Right ventricle myocardium inferior (tissue), 1 donor: Measurements from ENCODE around the gene KCNQ2. TPM values are rescaled to one million over a fixed set of nuclear protein-coding genes. Genes with fewer than 3 reads are reported as not detected.

Experiments
- ATAC-seq: fragments of 200-7000 bp; cut with Tn5 transposase; one replicate; pipeline ENCODE4 v1.9.1; 2020; ENCODE audit warnings: mild to moderate bottlenecking, moderate library complexity
- DNase-seq: peaks from one replicate; pipeline ENCODE4 v3.0.0; 2021; ENCODE audit errors: missing footprints
- intact Hi-C: fragments of 100-400 bp; cut with DNase I; formaldehyde crosslinking; loops from one replicate; pipeline ENCODE4 v1.11.0; 2022
- total RNA-seq: library from RNA; stranded (reverse); fragmentation: NEBNext Ultra II Directional; extraction: Animal tissue kit (Norgen Biotek cat#: 25700); gene quantifications from one replicate; pipeline ENCODE4 v1.2.1, GENCODE V29; 2021
- donor health status: DM: no; HTN: yes; CAD: no; lungs with severe emphysema.

The KCNQ2 gene
- total RNA-seq, 1 donor from 2014 or later: 1.8 TPM

DNA sequence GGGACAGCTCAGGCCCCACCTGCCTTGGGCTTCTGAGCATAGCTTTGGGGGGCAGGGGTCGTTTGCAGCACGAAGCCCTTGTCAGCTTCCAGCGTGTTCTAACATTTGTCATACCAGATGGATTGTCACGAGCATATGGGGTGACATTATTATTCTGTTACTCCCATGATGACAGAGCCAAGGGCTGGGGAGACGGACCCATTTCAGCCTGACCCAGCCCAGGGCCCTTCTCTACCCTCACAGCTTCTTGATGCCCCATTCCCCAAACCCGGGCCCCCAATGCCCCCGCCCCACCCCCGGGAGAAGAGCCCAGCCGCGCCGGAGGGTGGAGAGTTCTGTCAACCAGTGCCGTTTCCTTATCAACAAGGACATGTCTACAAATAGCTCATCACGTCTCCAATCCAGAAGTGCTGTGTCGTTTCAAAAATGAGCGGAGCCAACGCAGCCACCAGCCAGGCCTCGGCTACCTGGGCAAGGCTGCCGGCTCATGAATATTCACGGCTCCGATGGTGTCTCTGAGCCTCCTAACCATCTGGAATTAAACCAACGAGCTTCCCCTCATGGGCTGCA lies 101.8 kb downstream of the KCNQ2 start:
- intact Hi-C loops: no loop called here
- ATAC-seq: peak; percentile 69
- no peak for DNase-seq

DNA sequence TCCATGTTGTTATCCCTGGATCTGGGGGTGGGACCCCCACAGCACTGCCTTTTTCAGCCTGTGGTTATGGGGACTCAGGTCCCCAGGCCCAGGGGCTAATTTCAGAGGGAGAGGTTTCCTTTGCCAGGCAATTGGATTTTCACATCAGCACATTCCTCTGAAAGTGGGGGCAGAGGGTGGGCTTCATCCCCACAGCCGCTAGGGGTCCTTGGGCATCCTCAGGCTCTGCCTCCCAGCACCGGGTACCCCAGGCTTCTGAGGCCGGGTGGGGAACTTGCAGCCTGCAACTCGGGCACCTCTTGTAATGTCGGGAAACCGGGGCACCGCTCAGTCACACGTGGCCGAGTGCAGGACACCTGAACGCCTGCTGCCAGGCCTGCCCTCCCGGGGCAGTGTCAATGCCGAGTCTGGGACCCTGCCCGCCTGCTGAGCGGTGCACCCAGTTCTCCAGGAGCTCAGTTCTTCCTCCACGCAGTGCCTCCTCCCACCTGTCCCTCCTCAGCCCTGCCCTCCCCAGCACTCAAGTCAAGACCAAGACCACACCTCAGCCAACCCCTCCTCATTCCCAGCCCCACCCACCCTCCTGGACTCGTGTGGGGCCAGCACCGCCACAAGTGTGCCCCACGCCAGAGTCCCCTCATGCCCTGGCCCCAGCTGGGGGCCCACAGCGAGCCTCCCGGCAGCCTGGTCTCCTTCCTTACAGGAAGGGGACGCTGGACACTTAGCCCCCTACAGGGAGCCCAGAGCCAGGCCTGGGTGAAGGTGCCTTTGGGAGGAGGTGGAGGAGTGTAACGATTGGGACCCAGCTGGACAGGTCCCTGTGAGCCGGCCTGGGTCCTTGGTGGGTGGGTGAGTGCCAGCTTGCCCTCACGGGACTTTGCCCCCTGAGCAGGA lies 102.5 kb downstream of the KCNQ2 start:
- DNase-seq (no peak), ATAC-seq (peak; percentile 24)
- intact Hi-C loops: no loop called here

DNA sequence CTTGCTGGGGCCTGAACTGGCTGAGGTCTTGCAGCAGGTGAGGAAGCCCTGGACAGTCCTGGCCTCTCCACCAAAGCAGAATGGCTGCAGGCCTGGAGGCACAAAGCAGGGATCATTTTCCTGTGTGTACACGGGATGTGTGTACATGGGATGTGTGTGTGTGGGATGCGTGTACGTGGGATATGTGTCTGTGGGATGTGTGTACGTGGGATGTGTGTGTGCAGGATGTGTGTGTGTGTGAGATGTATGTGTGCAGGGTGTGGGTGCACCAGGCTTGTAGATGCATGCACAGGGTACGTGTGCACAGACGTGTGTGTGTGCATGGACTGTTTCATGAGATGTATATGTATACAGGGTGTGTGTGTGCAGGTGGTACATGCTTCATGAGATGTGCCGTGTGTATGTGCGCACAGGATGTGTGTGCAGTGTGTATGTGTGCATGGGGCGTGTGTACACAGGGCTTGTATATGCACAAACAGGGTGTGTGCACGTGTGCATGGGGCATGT lies 103.4 kb downstream of the KCNQ2 start:
- ATAC-seq (no peak), DNase-seq (no peak)
- intact Hi-C loops: no loop called here

DNA sequence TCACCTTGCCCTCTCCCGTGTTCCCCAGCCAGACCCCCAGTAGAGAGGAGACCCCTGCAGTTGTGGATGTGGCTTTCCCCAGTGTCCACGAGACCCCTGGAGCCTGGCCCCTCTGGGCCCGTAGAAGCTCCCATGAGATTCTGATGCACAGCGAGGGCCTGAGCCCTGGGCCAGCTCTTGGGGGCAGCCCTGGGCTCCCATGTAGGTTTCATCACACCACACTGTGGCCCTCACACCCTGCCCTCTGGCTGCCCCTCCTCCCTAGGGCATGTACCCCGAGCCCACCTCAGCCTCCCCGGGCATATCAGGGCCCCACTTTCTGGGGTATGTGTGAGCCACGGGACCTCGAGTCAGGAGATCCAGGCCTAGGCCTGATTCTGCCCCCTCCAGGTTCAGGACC lies 104.3 kb downstream of the KCNQ2 start:
- intact Hi-C loops: no loop called here
- ATAC-seq: no peak
- DNase-seq: no peak

DNA sequence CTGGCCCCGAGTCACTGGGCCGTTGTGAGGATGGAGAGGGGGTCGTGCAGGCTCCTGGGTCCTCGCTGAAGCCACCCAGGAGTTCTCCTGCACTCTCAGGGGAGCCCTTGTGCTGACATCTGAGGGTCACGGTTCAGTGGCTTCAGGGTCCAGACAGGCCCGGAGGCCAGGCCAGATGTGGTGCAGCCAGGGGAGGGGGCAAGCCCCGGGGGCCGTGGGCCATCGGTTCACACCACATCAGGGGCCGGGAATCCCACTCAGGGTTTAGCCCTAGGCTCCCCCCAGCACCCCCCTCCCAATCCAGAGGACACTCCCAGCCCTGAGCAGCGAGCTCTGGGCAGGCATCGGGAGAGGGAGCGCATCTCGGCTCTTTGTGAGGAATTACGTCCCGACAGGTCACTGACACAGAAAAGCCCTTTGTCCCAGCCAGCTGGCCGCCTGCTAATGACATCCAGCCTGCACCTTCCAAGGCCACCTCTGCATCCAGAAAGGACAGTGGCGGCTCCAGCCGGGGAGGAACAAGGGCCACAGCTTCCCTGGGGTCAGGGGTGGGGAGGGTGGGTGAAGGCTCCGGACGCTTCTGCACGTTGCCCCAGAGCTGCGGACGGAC lies 104.9 kb downstream of the KCNQ2 start:
- intact Hi-C loops: no loop called here
- DNase-seq: no peak
- ATAC-seq: no peak

DNA sequence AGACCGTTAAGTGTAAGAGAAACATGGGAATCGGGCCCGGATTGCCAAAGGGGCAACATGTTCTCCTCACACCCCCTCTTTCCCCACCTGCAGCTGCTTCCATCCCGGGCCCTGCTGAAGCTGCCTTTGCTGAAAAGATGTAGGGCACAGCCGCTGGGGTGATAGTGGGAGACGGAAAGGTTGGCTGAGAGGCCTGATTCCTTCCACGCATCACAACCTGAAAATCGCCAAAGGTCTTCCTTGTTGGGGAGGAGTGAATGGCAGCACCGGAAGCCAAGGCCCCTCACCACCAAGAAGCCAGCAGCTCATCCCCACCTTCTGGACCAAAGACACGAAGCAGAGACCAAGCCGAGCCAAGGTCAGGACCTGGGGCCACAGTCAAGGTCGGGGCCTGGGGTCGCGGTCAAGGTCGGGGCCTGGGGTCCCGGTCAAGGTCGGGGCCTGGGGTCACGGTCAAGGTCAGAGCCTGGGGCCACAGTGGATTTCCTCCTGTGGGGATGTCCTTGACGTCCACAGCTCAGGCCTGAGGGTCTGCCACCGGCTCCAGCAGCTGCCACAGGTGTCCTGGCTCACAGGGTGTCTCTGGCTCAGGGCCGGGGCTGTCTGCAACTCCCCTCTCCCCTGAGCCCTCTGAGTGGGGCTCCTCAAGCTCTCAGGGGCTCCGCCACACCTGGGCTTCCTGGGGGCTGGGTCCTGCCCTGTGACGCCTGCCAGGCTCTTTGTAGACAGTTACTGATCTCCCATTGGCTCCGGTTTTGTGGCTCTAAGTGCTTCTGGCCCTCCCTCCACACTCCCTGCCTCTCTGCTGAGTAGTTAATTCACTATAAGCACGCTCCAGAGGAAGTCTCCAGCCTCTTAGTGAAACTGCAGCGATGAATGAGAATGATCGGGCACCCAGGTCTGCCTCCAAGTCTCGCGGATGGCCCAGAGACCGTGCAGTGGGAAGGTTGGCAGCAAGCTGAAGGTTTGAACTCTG lies 105.8 kb downstream of the KCNQ2 start:
- DNase-seq: no peak
- intact Hi-C loops: no loop called here
- no peak for ATAC-seq

DNA sequence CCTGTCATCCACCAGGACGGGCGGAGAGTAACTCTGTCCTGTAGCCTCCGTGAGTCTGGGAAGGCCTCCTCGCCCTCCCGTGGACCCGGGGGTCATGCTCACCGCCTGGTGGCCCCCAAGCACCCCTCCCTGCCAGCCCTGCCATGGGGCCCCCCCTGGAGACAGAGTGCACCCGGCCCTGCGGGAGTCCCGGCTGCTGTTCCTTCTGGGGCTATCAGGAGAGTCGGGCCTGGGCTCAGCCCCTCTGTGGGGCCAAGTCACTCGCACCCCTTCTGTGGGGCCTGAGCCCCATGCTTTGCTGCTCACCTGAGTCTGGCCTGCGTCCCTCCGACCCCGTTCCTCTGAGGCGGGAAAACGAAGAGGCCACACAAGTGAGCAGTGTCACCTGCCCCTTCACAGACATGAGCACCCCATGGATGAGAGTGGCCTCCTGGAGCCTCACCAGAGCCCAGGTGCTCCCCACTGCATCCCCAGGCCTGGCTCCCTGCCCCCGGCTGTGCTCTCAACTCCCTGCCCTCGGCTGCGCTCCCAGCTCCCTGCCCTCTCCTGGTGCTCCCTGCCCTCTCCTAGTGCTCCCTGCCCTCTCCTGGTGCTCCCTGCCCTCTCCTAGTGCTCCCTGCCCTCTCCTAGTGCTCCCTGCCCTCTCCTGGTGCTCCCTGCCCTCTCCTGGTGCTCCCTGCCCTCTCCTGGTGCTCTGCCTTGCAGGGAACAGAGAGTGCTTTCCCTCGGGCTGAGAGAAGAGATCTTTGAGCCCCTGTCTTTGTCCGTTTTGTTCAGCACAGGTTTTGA lies 106.7 kb downstream of the KCNQ2 start:
- no peak for DNase-seq

DNA sequence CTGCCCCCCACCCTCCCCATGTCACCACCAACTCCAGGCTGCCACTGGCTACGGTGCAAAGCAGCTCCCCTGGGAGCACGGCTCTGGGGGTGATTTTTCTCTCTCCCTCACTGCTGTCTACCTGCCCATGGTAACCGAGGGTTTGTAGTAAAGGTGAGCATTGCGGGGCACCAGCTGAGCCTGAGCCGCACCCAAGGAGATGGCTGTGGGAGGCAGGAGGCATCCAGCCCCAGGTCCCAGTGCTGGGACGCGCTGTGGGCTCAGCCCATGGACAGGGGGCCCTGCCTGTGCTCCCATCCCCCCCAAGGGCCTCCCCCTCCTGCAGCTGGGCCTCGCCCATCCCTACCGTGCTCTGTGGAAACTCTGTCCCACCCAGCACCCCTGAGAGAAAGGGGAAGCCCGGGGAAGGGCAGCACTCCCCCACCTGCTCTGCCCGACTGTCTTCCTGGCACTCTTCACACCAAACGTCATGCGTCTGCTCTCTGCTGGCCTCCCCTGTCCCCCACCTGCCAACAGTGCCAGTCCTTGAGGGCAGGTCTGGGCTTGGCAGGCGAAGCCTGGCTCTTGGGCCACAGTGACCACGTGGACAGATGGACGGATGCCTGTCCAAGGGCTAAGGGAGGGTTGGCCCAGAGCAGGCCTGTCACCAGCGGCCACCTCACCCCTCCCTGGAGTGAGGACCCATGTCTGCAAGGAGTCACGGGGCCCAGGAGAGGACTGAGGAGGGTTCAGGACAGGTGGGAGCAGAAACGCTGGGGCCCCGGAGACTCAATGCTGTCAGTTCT lies 107.5 kb downstream of the KCNQ2 start:
- intact Hi-C loops: no loop called here
- no peak for ATAC-seq
- no peak for DNase-seq

More for the DNA sequence above, 106.7 kb downstream of the KCNQ2 start:
- no peak for ATAC-seq
- intact Hi-C loops: no loop called here

DNA sequence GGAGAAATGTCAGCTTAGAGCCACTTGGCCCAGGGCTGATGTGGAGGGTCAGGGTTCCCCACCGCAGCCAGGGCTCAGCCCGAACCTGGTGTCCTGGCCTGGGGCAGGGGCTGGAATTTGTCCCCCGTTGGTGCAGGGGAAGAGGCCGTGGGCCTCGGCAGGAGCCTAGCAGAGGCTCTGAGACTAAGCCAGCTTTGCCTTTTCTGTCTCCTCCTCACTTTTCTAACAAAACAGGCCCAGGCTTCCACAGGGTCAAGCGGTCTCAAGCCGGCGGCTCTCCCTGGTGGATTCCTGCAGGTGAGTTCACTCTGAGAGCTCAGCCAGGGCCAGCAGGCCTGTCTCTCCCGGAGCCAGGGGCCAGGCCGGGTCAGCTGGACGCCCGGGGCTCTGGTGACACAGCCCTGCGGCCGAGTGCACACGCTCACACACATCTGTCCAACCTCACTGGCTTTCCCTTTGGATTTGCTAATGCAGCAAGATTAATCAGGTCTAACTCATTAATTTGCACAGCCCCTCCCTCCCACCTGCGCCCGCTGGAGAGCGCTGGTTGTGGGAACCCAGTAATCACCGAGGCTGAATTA lies 108.4 kb downstream of the KCNQ2 start:
- no peak for ATAC-seq
- peak; percentile 39 for DNase-seq
- intact Hi-C loops: no loop called here

DNA sequence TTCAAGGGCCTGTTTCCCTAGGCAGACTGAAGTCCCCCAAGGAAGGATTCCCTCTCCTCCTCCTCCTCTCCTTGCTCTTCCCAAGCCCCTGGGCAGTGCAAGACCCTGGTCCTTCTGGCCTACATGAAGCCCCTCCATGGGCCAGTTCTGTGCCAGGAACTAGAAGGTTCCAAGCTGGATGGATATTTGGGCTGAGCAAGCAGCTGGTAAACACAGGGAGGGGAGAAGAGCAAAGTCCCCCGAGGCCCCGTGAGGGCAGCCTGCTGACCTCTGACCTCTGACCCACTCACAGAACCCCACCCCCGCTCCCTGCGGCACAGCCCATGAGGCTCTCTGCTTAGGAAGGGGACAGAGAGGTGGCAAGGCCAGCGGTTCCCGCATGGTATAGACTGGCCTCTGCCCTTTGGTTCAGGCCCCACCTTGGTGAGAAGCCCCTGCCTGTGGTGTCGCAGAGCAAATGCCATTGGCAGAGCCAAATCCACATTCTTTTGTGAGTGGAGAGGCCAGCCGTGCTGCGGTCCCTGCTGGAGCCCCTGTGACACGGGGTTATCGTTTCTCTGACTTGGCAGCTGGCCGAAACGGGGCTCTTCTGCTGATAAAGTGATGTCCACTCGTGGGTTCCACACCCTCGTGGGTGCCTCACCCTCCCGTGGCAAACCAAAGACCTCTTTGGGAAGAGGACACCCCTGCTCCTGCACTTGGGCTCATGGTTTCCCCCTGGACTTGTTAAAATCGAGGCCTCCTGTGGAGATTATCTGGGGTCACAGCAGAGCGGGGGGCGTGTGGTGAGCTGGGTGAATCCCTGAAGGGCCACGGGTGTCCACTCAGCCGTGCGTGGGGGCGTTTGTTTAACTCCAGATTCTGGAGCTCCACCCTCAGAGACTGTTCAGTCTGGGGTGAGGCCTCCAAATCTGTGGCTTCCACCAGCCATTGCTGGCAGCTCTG lies 109.2 kb downstream of the KCNQ2 start:
- intact Hi-C loops: no loop called here

DNA sequence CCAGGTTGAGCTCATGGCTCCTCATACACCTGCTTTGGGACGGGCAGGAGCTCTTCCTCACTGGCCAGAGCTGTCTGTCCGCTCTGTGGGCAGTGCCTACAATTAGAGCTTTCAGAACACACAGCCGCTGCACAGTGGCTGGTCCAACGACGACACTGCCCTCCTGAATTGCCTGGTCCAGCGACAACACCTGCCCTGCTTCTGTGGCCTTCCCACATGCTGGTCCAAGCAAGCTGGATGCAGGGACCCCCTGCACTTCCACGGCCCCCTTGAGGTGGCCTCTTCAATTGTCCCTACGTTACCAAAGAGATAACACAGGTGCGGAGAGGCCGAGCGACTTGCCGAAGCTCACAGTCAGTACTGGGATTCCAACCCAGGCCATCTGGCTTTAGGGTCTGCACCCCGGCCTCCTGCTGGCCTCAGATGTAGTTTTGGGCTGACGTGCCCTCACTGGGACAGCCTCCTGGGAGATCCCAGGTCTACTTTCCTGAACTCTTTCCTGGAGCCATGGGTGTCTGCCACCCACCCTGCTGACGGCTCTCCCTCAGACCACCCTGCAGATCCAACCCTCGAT lies 109.9 kb downstream of the KCNQ2 start:
- DNase-seq (peak; percentile 8), ATAC-seq (no peak)
- intact Hi-C loops: no loop called here

More for the DNA sequence above, 109.2 kb downstream of the KCNQ2 start:
- DNase-seq (peak; percentile 40), ATAC-seq (no peak)

DNA sequence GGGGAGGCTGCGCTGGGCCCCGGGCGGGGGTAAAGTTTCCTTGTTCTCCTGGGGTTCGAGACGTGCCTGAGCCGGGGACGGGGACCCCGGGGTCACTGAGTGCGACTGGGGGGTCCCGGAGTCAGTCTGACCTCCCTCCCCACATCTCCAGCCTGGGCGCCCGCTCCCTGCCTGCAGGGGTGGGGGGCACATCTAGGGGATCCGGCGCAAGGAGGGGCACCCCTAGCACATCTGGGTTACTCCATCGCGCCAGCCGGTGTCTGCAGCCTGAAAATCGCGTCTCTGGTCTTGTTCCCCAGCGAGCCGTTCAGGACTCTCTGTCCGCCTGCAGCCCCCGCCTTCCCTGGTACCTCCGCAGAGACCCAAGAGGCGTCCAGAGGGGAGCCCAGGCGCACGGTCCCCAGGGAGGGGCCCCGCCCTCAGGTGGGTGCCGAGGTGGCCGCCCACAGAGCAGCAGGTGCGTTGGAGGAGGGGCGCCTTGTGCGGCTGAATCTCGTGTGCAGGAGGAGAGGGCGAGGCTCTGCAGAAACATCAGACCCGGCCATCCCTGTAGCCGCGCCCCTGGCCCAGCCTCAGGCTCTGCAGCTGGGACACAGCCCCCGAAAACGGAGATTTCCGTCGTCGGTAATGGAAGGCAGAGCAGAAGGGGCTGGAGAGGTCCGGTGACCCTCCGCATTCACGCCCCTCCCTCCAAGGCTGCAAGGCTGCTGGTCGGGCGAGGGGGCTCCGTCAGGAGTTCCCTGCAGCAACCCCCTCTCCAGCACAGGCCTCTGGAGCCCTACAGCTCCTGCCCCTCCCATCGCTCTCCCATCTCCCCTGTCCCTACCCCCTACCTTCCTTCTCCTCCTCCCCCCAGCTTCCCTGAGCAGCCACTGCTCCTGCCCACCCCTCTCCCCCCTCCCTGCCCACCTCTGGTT lies 110.7 kb downstream of the KCNQ2 start:
- intact Hi-C loops: no loop called here
- DNase-seq: peak; percentile 15
- ATAC-seq: no peak

DNA sequence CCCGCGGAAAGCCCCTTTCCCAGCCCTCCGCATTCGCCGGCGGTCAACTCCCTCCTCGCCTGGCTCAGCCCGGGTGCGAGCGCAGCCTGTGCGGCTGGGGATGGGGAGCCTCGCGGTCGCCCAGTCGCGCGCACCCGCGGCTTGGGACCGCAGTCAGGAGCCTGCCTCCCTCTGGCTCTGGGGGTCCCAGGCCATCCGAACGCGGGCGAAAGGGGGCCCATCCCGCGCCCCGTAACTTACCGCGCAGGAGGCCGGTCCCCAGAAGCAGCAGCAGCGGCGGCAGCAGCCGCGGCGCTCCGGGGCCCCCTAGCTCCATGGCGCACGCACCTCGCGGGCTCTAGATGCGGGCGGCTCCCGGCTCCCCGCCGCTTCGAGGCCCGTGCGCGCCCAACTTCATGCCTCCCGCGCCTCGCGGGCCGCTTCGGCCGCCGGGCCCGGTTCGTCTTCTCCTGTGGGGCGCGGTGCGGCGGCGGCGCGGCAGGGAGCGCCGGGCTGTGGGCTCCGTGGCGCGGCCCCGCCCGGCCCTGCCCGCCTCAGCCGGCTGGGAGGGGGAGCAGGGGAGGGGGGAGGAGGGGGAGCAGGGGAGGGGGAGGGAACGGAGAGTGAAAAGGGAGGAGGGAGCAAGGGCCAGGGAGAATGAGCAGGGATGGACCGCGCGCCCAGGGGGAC lies 111.5 kb downstream of the KCNQ2 start, which contains the start of gene CHRNA4:
CHRNA4 (minus strand) TSS at position 500 of the 669 bp plus-strand sequence; CDS start at position 316, 184 bp downstream.
- DNase-seq (peak; percentile 18), ATAC-seq (no peak)

More for the DNA sequence above, 111.5 kb downstream of the KCNQ2 start, which contains the start of gene CHRNA4:
- intact Hi-C loops: no loop called here
